ENCODE measurements around the gene RINL.

The RINL gene

GRCh38 chr19:38850976-38851621, 27.0 kb downstream of the RINL start:
- in situ Hi-C loops (cut with HindIII; ENCODE audit: low sequenced_read_pairs), result no loop called here

GRCh38 chr19:38850436-38850975, 27.6 kb downstream of the RINL start:
- in situ Hi-C loops (cut with HindIII; ENCODE audit: low sequenced_read_pairs), result no loop called here

- in situ Hi-C loops (cut with HindIII; ENCODE audit: low sequenced_read_pairs), result loop anchor here (10.0 kb wide), 1 partner anchor 75 kb away; the partner anchor contains the start of gene LGALS7
These were observed 28.1 kb downstream of the RINL start, which contains the start of gene HNRNPL for GRCh38 chr19:38849860-38850435. HNRNPL (minus strand) TSS chr19:38849986; CDS start chr19:38849966, 20 bp downstream.

- in situ Hi-C loops (cut with HindIII; ENCODE audit: low sequenced_read_pairs), result loop anchor here (10.0 kb wide), 1 partner anchor 75 kb away; the partner anchor contains the start of gene LGALS7
These were observed 28.8 kb downstream of the RINL start for GRCh38 chr19:38849147-38849859.

- in situ Hi-C loops (cut with HindIII; ENCODE audit: low sequenced_read_pairs), result loop anchor here (10.0 kb wide), 1 partner anchor 74 kb away; the partner anchor contains the start of gene LGALS7
These were observed 29.6 kb downstream of the RINL start for GRCh38 chr19:38848299-38849146.

GRCh38 chr19:38846097-38846496, 32.0 kb downstream of the RINL start:
- in situ Hi-C loops (cut with HindIII; ENCODE audit: low sequenced_read_pairs), result loop anchor here (10.0 kb wide), 1 partner anchor 71 kb away; the partner anchor contains the start of gene LGALS7

- in situ Hi-C loops (cut with HindIII; ENCODE audit: low sequenced_read_pairs), result loop anchor here (10.0 kb wide), 1 partner anchor 71 kb away; the partner anchor contains the start of gene LGALS7
These were observed 32.6 kb downstream of the RINL start for GRCh38 chr19:38845374-38846024.

- in situ Hi-C loops (cut with HindIII; ENCODE audit: low sequenced_read_pairs), result loop anchor here (10.0 kb wide), 1 partner anchor 69 kb away; the partner anchor contains the start of gene LGALS7
These were observed 33.9 kb downstream of the RINL start for GRCh38 chr19:38844093-38844686.

- in situ Hi-C loops (cut with HindIII; ENCODE audit: low sequenced_read_pairs), result loop anchor here (10.0 kb wide), 1 partner anchor 68 kb away; the partner anchor contains the start of gene LGALS7
These were observed 34.8 kb downstream of the RINL start for GRCh38 chr19:38843175-38843758.

- in situ Hi-C loops (cut with HindIII; ENCODE audit: low sequenced_read_pairs), result loop anchor here (10.0 kb wide), 1 partner anchor 68 kb away; the partner anchor contains the start of gene LGALS7
These were observed 35.5 kb downstream of the RINL start for GRCh38 chr19:38842439-38843174.

- in situ Hi-C loops (cut with HindIII; ENCODE audit: low sequenced_read_pairs), result loop anchor here (10.0 kb wide), 1 partner anchor 67 kb away; the partner anchor contains the start of gene LGALS7
These were observed 36.2 kb downstream of the RINL start for GRCh38 chr19:38841787-38842438.

- in situ Hi-C loops (cut with HindIII; ENCODE audit: low sequenced_read_pairs), result loop anchor here (10.0 kb wide), 1 partner anchor 66 kb away; the partner anchor contains the start of gene LGALS7
These were observed 36.8 kb downstream of the RINL start for GRCh38 chr19:38841180-38841766.

GRCh38 chr19:38840583-38840968, 37.5 kb downstream of the RINL start:
- in situ Hi-C loops (cut with HindIII; ENCODE audit: low sequenced_read_pairs), result loop anchor here (10.0 kb wide), 1 partner anchor 66 kb away; the partner anchor contains the start of gene LGALS7

- in situ Hi-C loops (cut with HindIII; ENCODE audit: low sequenced_read_pairs), result loop anchor here (10.0 kb wide), 1 partner anchor 65 kb away; the partner anchor contains the start of gene LGALS7
These were observed 38.1 kb downstream of the RINL start for GRCh38 chr19:38839816-38840582.

GRCh38 chr19:38838986-38839761, 38.9 kb downstream of the RINL start:
- in situ Hi-C loops (cut with HindIII; ENCODE audit: low sequenced_read_pairs), result no loop called here
